ENCODE results near the gene TLE5. TPM values are rescaled to one million over a fixed set of nuclear protein-coding genes. Genes with fewer than 3 reads are reported as not detected.

TLE5 gene
- total and polyA plus RNA-seq, 9 of the 15 experiments (the other 6 are each of a cell fraction or from before 2014, with no cell fraction given) = 2.0 to 347 (median 235) TPM

DNA sequence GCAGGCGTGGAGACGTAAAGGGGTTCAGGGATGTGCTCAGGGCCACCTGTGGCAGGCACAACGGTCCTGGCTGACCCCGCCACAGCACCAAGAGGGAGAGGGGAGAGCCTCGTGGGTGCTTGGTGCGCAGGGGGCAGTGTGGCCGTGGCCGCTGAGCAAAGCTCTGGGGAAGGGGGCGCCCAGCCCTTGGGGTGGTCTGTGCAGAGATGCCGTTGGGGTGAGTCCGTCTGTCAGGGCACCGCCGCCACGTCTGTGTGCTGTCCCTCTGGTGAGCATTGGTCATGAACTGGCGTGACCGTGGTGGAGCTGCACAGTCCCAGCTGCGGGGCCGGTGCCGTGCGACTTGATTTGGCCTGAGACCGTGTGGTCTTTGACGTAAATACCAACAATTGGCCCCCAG lies 47.2 kb upstream of the TLE5 start:
- Histone ChIP-seq H3K4me3 (no peak overlapping the region), H3K4me1 (replicated peaks in 1 of 2; ENCODE audit: control insufficient read depth in 2 of 2, insufficient read depth in 2 of 2, low read length in 2 of 2) (peaks cover 2 to 78% of the 10 kb centered on the region in 2 experiments; a peak in 3 of 5 replicates), H3K9ac (ENCODE audit: insufficient read depth in 1 of 2, low read depth in 2 of 2, low read length in 2 of 2) (peak overlapping the region in 1 of 2 experiments; percentile 55; a peak in 2 of 4 replicates), H3K4me2 (ENCODE audit: insufficient read depth, low read length) (no peak overlapping the region), H3K9me3 (replicated peaks; ENCODE audit: control insufficient read depth, insufficient read depth, low read depth, low read length) (no peaks in the 10 kb centered on the region), H3K27ac (ENCODE audit: extremely low read depth, low read depth, low read length) (no peak overlapping the region), H2AFZ (ENCODE audit: low read depth, low read length) (no peak overlapping the region), H3K36me3 (ENCODE audit: control insufficient read depth, insufficient read depth, low read length) (peaks cover 19% of the 10 kb centered on the region; the same call in 1 of the 3 replicates), H4K20me1 (replicated peaks; ENCODE audit: control insufficient read depth, insufficient read depth, low read length) (no peaks in the 10 kb centered on the region; the same call in none of the 2 replicates), H3K79me2 (ENCODE audit: control insufficient read depth, insufficient read depth, low read length) (peaks cover 58% of the 10 kb centered on the region), H3K9me1 (ENCODE audit: control insufficient read depth, insufficient read depth, low read length) (peaks cover 2% of the 10 kb centered on the region), H3K27me3 (ENCODE audit: control insufficient read depth in 2 of 2, insufficient read depth in 2 of 2, low read length in 2 of 2) (no peaks in the 10 kb centered on the region)
- in situ Hi-C loops (cut with MboI) = no loop called here
- FAIRE-seq = no peak
- intact Hi-C loops (cut with micrococcal nuclease) = loop anchor here (10.0 kb wide), 1 partner anchor 155 kb away; no protein-coding TSS in a partner anchor
- 83% methylated on average over 16 of the region's 22 CpGs for WGBS (ENCODE audit: insufficient coverage, low coverage, missing lambda C conversion rate)
- TF ChIP-seq HDAC2 (IDR thresholded peaks at IDR 0.05) = no peak
- no peak for TF ChIP-seq ZNF583 (CRISPR knock-in tag; IDR thresholded peaks at IDR 0.05)
- TF ChIP-seq HDAC8 (tag; IDR thresholded peaks at IDR 0.05) = no peak
- TF ChIP-seq CBX8 (IDR thresholded peaks at IDR 0.05; ENCODE audit: borderline replicate concordance, extremely low read depth, low read depth, low read length, poor library complexity, severe bottlenecking) = no peak
- TF ChIP-seq MLX (CRISPR knock-in tag; conservative IDR thresholded peaks at IDR 0.05) = no peak
- no peak for TF ChIP-seq SMARCE1 (IDR thresholded peaks at IDR 0.05)
- no peak for TF ChIP-seq POLR2B (IDR thresholded peaks at IDR 0.05; ENCODE audit: low read depth, partially characterized antibody)
- no peak for TF ChIP-seq MYBL2 (IDR thresholded peaks at IDR 0.05; ENCODE audit: low read depth)
- TF ChIP-seq MYBL2 (CRISPR knock-in tag; IDR thresholded peaks at IDR 0.05; ENCODE audit: borderline replicate concordance) = no peak
- no peak for TF ChIP-seq FOXP1 (CRISPR knock-in tag; IDR thresholded peaks at IDR 0.05)
- TF ChIP-seq, protein P1, sequence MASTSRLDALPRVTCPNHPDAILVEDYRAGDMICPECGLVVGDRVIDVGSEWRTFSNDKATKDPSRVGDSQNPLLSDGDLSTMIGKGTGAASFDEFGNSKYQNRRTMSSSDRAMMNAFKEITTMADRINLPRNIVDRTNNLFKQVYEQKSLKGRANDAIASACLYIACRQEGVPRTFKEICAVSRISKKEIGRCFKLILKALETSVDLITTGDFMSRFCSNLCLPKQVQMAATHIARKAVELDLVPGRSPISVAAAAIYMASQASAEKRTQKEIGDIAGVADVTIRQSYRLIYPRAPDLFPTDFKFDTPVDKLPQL (IDR thresholded peaks at IDR 0.05; ENCODE audit: extremely low read depth, insufficient read length) = no peak
- no peak for TF ChIP-seq POLR3A (IDR thresholded peaks at IDR 0.05; ENCODE audit: borderline replicate concordance, extremely low read depth, insufficient read depth, insufficient read length)
- TF ChIP-seq, protein P2, sequence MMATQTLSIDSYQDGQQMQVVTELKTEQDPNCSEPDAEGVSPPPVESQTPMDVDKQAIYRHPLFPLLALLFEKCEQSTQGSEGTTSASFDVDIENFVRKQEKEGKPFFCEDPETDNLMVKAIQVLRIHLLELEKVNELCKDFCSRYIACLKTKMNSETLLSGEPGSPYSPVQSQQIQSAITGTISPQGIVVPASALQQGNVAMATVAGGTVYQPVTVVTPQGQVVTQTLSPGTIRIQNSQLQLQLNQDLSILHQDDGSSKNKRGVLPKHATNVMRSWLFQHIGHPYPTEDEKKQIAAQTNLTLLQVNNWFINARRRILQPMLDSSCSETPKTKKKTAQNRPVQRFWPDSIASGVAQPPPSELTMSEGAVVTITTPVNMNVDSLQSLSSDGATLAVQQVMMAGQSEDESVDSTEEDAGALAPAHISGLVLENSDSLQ (IDR thresholded peaks at IDR 0.05) = no peak
- TF ChIP-seq ARID1B (IDR thresholded peaks at IDR 0.05) = no peak
- POLR2A ChIA-PET = interaction anchor here (0.6 kb wide), 1 partner anchor 404 kb away, joined by 5 read pairs; no protein-coding TSS in a partner anchor
- DNase-seq (ENCODE audit: extremely low read depth in 1 of 4, low spot score in 3 of 4) = no peak
- BruUV-seq (replicated peaks) = no TSS peak
- CTCF ChIA-PET (ENCODE audit: low intra/inter-chr PET ratio) = interaction anchor here (1.3 to 2.0 kb wide), 2 partner anchors 34 to 159 kb away, joined by 3 to 8 read pairs; no protein-coding TSS in a partner anchor
- ATAC-seq = no peak

Data from K562 (cell line).